Activated B cell treated with CpG ODN at 0.5 μM for 24 hours (primary cell): Measurements from ENCODE around the gene YARS1. TPM values are rescaled to one million over a fixed set of nuclear protein-coding genes. Genes with fewer than 3 reads are reported as not detected.
A peak's percentile ranks its signal among the peaks of the same experiment; 100 is the strongest.
"Not testable (repeated sequence)": the region's sequence is repeated elsewhere in the genome, so short reads cannot be mapped to it uniquely, and the experiment has no call there.

ENCODE experiments used
- ATAC-seq: fragments of 200-7000 bp; cut with Tn5 transposase; one replicate; pipeline ENCODE4 v1.10.0; 2021; ENCODE audit warnings: low read depth, mild to moderate bottlenecking, moderate library complexity
- CTCF ChIA-PET: fragments of 350-600 bp; sonication (Branson Sonifier 250); formaldehyde crosslinking; loops from one replicate; lab custom pipeline; 2021; ENCODE audit warnings: antibody characterized with exemption; lab: Charles Lee
- POLR2A ChIA-PET: fragments of 350-600 bp; sonication (Branson Sonifier 250); formaldehyde crosslinking; loops from one replicate; lab custom pipeline; 2021; ENCODE audit warnings: antibody characterized with exemption; lab: Charles Lee
- DNase-seq: peaks from one replicate; pipeline ENCODE4 v3.0.0; 2022
- H3K27ac Mint-ChIP-seq: one replicate; pipeline ENCODE4 v1.8.0; 2020; ENCODE audit warnings: mixed read lengths
- H3K27me3 Mint-ChIP-seq: one replicate; pipeline ENCODE4 v1.8.0; 2021; ENCODE audit warnings: mixed read lengths
- H3K36me3 Mint-ChIP-seq: one replicate; pipeline ENCODE4 v1.8.0; 2021; ENCODE audit warnings: low read depth, mixed read lengths
- H3K4me1 Mint-ChIP-seq: one replicate; pipeline ENCODE4 v1.8.0; 2021; ENCODE audit warnings: mixed read lengths
- H3K4me3 Mint-ChIP-seq: one replicate; pipeline ENCODE4 v1.8.0; 2020; ENCODE audit warnings: mild to moderate bottlenecking, mixed read lengths
- H3K9me3 Mint-ChIP-seq: one replicate; pipeline ENCODE4 v1.8.0; 2020; ENCODE audit warnings: mixed read lengths
- intact Hi-C: fragments of 100-400 bp; cut with micrococcal nuclease; formaldehyde crosslinking; loops from one replicate; pipeline ENCODE4 v1.15.1; 2024
- total RNA-seq: library from RNA; stranded (reverse); gene quantifications from 2 replicates; pipeline ENCODE4 v1.2.3, GENCODE V29; 2022
- TF ChIP-seq, protein P1 (sequence below): fragments of 200-600 bp; IDR thresholded peaks from one replicate; pipeline ENCODE4 v1.8.0; 2022; ENCODE audit warnings: antibody characterized with exemption, mild to moderate bottlenecking

The YARS1 gene
- total RNA-seq, 1 donor from 2014 or later: 232 TPM

DNA sequence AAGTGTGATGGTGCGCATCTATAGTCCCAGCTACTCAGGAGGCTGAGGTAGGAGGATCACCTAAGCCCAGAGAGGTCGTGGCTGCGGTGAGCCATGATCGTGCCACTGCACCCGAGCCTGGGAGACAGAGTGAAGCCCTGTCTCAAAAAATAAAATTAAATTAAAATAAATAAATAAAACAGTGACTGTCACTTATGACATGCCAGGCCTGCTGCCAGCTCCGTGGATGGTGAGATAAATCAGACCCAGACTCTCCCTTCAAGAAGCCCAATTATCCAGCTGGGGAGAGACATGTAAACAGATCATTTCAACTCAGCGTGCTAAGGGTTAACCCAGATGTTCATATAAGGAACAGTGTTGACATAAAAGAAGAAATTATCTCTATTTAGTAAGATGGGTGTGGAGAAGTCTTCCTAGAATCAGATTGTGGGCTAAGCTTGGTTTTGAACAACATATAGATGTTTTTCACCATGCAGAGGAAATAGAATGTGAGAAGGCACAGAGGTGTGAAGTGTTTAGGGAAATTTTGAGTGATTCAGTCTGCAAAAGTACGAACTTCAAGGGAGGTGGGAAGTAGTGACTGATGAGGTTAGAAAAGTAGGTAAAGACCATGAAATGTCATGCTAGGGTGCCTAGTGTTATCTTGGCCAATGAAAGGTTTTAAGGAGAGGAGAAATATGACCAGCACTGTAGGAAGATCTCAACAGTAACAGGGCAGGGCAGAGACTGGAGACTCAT is 18.3 kb downstream of the YARS1 start:
- POLR2A ChIA-PET: interaction anchor here (1.4 to 2.6 kb wide), 3 partner anchors 10 to 20 kb away, joined by 3 to 15 read pairs (median 6); partner anchors contain the start of genes S100PBP and YARS1
- peaks cover 43% of the 10 kb centered on the region for H3K4me1 Mint-ChIP-seq
- no peaks in the 10 kb centered on the region for H3K27me3 Mint-ChIP-seq
- peaks cover 61% of the 10 kb centered on the region for H3K36me3 Mint-ChIP-seq
- ATAC-seq: peak; percentile 86
- TF ChIP-seq, protein P1, sequence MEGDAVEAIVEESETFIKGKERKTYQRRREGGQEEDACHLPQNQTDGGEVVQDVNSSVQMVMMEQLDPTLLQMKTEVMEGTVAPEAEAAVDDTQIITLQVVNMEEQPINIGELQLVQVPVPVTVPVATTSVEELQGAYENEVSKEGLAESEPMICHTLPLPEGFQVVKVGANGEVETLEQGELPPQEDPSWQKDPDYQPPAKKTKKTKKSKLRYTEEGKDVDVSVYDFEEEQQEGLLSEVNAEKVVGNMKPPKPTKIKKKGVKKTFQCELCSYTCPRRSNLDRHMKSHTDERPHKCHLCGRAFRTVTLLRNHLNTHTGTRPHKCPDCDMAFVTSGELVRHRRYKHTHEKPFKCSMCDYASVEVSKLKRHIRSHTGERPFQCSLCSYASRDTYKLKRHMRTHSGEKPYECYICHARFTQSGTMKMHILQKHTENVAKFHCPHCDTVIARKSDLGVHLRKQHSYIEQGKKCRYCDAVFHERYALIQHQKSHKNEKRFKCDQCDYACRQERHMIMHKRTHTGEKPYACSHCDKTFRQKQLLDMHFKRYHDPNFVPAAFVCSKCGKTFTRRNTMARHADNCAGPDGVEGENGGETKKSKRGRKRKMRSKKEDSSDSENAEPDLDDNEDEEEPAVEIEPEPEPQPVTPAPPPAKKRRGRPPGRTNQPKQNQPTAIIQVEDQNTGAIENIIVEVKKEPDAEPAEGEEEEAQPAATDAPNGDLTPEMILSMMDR: no peak
- intact Hi-C loops: loop anchor here (1.0 to 5.0 kb wide), 2 partner anchors 18 to 73 kb away; partner anchors contain the start of genes FNDC5, S100PBP and YARS1
- CTCF ChIA-PET: interaction anchor here (1.2 kb wide), 1 partner anchor 287 kb away, joined by 3 read pairs; no protein-coding TSS in a partner anchor
- no peak for DNase-seq
- H3K4me3 Mint-ChIP-seq: peak overlapping the region; percentile 35
- H3K9me3 Mint-ChIP-seq: no peaks in the 10 kb centered on the region
- H3K27ac Mint-ChIP-seq: peak overlapping the region; percentile 80

DNA sequence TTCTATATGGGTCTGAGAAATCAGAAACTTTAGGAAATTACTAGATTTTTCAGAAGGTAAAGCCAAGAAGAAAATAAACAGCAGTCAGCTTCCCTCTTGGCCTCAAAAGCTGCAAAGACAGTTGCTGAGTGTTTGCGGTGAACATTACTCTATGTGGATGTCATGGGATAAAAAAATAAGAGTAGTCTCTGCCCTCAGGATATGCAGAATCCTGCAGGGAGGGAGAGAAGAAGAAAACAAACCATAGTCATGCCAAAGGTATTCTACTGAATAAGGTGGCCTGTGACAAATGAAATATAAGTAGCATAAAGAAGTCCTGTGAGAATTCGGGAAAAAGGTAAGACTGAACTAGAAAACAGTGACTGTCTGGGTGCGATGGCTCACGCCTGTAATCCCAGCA is 19.0 kb downstream of the YARS1 start:
- Mint-ChIP-seq H3K36me3 (peaks cover 63% of the 10 kb centered on the region), H3K4me1 (peaks cover 48% of the 10 kb centered on the region), H3K27me3 (no peaks in the 10 kb centered on the region), H3K9me3 (no peaks in the 10 kb centered on the region), H3K27ac (peak overlapping the region; percentile 61), H3K4me3 (no peak overlapping the region)
- TF ChIP-seq, protein P1: no peak
- ATAC-seq (no peak), DNase-seq (no peak)
- intact Hi-C loops: loop anchor here (5.0 kb wide), 1 partner anchor 74 kb away; the partner anchor contains the start of gene FNDC5
- CTCF ChIA-PET: interaction anchor here (1.2 kb wide), 1 partner anchor 288 kb away, joined by 3 read pairs; no protein-coding TSS in a partner anchor
- POLR2A ChIA-PET: interaction anchor here (1.4 to 2.6 kb wide), 3 partner anchors 9 to 21 kb away, joined by 3 to 15 read pairs (median 6); partner anchors contain the start of genes S100PBP and YARS1

GRCh38 chr1:32797456-32797855 is 19.7 kb downstream of the YARS1 start:
- TF ChIP-seq, protein P1: no peak
- CTCF ChIA-PET: no interaction called here
- no peaks in the 10 kb centered on the region for H3K27me3 Mint-ChIP-seq
- intact Hi-C loops: loop anchor here (5.0 kb wide), 1 partner anchor 75 kb away; the partner anchor contains the start of gene FNDC5
- peak overlapping the region; percentile 68 for H3K27ac Mint-ChIP-seq
- peaks cover 62% of the 10 kb centered on the region for H3K36me3 Mint-ChIP-seq
- H3K4me1 Mint-ChIP-seq: peaks cover 48% of the 10 kb centered on the region
- H3K4me3 Mint-ChIP-seq: no peak overlapping the region
- DNase-seq (no peak), ATAC-seq (no peak)
- no peaks in the 10 kb centered on the region for H3K9me3 Mint-ChIP-seq
- POLR2A ChIA-PET: interaction anchor here (2.6 kb wide), 1 partner anchor 19 kb away, joined by 15 read pairs; the partner anchor contains the start of genes S100PBP and YARS1

GRCh38 chr1:32795763-32796162 is 21.4 kb downstream of the YARS1 start:
- H3K4me1 Mint-ChIP-seq: peaks cover 36% of the 10 kb centered on the region
- not testable (repeated sequence) for DNase-seq, H3K9me3 Mint-ChIP-seq, ATAC-seq, H3K4me3 Mint-ChIP-seq, H3K27me3 Mint-ChIP-seq, H3K27ac Mint-ChIP-seq
- intact Hi-C loops: loop anchor here (5.0 kb wide), 1 partner anchor 77 kb away; the partner anchor contains the start of gene FNDC5
- POLR2A ChIA-PET: interaction anchor here (0.7 kb wide), 1 partner anchor 211 kb away, joined by 12 read pairs; no protein-coding TSS in a partner anchor
- CTCF ChIA-PET: interaction anchor here (0.7 kb wide), 1 partner anchor 275 kb away, joined by 3 read pairs; no protein-coding TSS in a partner anchor
- H3K36me3 Mint-ChIP-seq: peaks cover 65% of the 10 kb centered on the region

GRCh38 chr1:32791881-32792280 is 25.3 kb downstream of the YARS1 start:
- Mint-ChIP-seq H3K4me1 (peaks cover 8% of the 10 kb centered on the region), H3K36me3 (peaks cover 50% of the 10 kb centered on the region), H3K9me3 (no peaks in the 10 kb centered on the region), H3K27me3 (no peaks in the 10 kb centered on the region), H3K27ac (no peak overlapping the region), H3K4me3 (no peak overlapping the region)
- intact Hi-C loops: no loop called here
- ATAC-seq (no peak), DNase-seq (no peak)
- POLR2A ChIA-PET: no interaction called here
- CTCF ChIA-PET: interaction anchor here (0.6 to 2.0 kb wide), 3 partner anchors 19 to 271 kb away, joined by 3 to 5 read pairs (median 4); no protein-coding TSS in a partner anchor
- TF ChIP-seq, protein P1: no peak

- peaks cover 61% of the 10 kb centered on the region for H3K36me3 Mint-ChIP-seq
- H3K27me3 Mint-ChIP-seq, DNase-seq, H3K9me3 Mint-ChIP-seq, H3K4me1 Mint-ChIP-seq, H3K27ac Mint-ChIP-seq, H3K4me3 Mint-ChIP-seq, intact Hi-C loops: not testable (repeated sequence)
- CTCF ChIA-PET: interaction anchor here (1.1 kb wide), 1 partner anchor 15 kb away, joined by 3 read pairs; no protein-coding TSS in a partner anchor
- POLR2A ChIA-PET: interaction anchor here (0.9 to 1.2 kb wide), 2 partner anchors 10 to 30 kb away, joined by 3 to 4 read pairs; no protein-coding TSS in a partner anchor
- ATAC-seq: peak; percentile 65
Measured at GRCh38 chr1:32789356-32789755, 27.8 kb downstream of the YARS1 start.
